OCI-LY7 (cell line): Measurements from ENCODE around the gene CCDC89.

Experiments used
- EZH2phosphoT487 ChIP-seq: fragments of 200-600 bp; sonication (generic); IDR thresholded peaks from 2 replicates; pipeline ENCODE4 v1.6.1; 2018; ENCODE audit warnings: low read depth, borderline replicate concordance, mild to moderate bottlenecking, mixed run types, antibody characterized with exemption, low read length, moderate library complexity, mixed read lengths
- TF ChIP-seq, protein P1 (sequence below): fragments of 200-600 bp; sonication (generic); conservative IDR thresholded peaks from 2 replicates; pipeline ENCODE4 v1.5.1; 2014; ENCODE audit warnings: mild to moderate bottlenecking, antibody characterized with exemption, low read length, moderate library complexity, mixed read lengths

DNA sequence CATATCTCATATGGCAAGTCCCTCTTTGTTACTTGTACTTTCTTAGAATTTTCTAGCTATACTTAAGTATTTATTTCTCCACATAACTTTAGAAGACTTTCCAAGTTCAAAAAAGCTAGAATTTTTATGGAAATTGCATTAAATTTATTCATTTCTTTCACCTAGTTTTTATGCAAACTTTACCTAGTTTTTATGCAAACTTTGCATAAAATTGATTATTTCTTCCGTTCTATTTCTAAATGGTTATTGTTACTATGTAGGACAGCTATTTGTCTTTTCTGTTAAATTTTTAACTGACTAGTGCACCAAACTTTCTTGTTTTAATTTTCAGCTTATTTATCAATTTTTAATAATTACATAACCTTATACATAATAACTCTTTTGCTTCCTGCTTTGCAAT is 17.8 kb downstream of the CCDC89 start:
- TF ChIP-seq, protein P1, sequence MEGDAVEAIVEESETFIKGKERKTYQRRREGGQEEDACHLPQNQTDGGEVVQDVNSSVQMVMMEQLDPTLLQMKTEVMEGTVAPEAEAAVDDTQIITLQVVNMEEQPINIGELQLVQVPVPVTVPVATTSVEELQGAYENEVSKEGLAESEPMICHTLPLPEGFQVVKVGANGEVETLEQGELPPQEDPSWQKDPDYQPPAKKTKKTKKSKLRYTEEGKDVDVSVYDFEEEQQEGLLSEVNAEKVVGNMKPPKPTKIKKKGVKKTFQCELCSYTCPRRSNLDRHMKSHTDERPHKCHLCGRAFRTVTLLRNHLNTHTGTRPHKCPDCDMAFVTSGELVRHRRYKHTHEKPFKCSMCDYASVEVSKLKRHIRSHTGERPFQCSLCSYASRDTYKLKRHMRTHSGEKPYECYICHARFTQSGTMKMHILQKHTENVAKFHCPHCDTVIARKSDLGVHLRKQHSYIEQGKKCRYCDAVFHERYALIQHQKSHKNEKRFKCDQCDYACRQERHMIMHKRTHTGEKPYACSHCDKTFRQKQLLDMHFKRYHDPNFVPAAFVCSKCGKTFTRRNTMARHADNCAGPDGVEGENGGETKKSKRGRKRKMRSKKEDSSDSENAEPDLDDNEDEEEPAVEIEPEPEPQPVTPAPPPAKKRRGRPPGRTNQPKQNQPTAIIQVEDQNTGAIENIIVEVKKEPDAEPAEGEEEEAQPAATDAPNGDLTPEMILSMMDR, result no peak
- TF ChIP-seq EZH2phosphoT487, result no peak
